Activated CD4-positive, alpha-beta T cell treated with anti-CD3 and anti-CD28 coated beads for 4 hours (primary cell): Measurements from ENCODE around the gene PTPN21.
A peak's percentile ranks its signal among the peaks of the same experiment; 100 is the strongest.
"Not testable (repeated sequence)": the region's sequence is repeated elsewhere in the genome, so short reads cannot be mapped to it uniquely, and the experiment has no call there.

Experiments used
- DNase-seq, 2 donors: peaks; one replicate each; pipeline ENCODE4 v3.0.0-alpha.2; 2020

Gene PTPN21

DNA sequence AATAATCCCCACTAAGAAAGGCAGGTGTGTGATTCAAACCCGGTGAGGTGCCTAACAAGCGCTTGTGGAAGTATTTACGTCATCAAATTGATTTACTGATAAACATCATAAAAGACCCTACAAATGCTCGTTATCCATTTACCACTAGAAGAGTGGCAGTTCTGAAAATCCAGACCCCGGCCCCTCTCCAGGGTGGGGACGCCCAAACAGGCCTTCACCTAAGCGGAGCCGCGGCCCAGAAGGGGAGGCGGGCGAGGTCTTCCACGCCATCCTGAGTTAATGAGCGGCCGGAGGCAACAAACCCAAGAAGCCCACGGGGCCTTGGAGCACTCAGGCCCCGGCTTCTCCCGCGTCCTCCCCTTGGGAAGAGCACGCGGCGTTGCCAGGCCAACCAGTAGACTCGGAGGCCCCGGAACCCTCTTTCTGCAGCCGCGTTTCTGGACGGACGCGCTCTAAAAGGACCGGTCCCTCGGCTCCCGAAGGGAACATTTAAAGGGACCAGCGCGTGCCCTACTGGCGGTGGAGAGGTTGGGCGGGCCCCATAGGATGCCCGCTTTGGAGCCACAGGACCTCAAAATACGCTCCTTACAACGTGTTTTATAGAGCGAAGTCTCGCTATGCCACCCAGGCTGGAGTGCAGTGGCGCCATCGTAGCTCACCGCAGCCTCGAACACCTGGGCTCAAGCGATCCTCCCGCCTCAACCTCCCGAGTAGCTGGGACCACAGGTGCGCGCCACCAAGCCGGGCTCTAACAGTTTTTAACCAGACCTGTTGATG lies 3.5 kb downstream of the PTPN21 start:
- DNase-seq, result peak; percentile 19 to 34

DNA sequence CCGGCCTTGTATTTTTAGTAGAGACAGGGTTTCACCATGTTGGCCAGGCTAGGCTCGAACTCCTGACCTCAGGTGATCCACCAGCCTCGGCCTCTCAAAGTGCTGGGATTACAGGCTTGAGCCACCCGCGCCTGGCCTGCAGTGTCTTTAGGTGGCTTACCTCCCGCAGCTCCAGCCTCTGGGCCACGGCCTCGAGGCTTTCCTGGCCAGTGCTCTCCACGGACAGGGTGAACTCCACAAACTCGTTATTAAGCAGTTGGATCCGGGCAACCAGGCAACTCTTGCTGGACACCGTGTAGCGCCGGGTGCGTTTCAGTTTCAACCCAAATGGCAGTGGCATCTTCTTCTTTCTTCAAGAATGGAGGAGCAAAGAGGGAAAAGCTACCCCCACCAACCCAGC lies 4.7 kb downstream of the PTPN21 start:
- no peak for DNase-seq

- no peak for DNase-seq
These were observed 7.4 kb downstream of the PTPN21 start for GRCh38 chr14:88547386-88547780.

DNA sequence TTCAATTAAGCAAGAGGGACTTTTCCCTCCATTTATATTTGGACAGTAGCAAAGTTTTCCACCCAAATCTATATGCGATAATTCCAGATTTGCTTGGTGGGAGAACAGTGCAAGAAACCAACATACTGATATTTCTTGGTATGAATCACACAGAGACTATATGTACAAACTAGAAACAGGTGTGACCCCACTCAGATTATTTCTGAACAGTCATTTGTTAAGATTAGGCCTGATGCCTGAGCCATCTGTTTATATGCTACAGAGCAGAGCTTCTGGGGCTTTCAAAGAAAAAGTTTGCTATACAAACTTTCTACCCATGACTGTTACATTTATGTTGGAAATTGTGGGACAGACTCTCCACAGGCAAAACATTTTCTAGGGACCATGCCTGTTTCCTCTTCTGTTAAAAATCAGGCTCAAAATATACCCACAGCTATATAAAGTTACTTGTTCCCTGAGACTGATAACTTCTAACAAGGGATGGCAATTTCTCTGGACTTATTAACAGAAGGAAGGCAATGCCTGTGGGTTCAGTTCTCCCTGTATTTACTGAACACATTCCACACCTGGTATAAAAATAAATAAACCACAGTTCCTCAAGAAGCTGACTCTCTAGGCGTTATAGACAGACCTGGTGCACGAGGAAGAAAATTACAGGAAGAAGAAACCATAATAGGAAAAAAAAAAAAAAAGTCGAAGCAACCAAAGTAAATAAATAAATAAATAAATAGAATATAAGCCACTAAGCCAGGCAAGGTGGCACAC lies 8.0 kb downstream of the PTPN21 start:
- no peak for DNase-seq

GRCh38 chr14:88545256-88545655 lies 9.6 kb downstream of the PTPN21 start:
- no peak for DNase-seq

GRCh38 chr14:88542857-88543795 lies 11.7 kb downstream of the PTPN21 start:
- no peak for DNase-seq

DNA sequence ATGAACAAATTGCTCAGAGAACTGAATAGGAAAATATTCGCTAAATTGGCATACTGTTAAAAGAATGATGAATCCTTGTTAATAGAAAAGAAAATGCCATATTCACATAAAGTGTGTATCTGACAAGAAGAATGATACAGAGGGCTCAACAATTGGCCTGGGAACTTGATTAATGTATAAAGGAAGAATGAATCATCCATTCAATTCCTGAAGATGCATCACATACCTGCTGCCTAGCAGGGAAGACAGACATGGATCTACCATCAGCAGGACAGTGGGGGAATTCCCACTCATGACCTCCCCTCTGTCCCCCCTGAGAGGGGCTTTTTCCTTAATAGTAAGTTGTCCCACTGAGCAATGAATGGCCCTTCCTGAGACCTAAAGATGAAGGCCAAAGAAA lies 13.5 kb downstream of the PTPN21 start:
- no peak for DNase-seq

DNA sequence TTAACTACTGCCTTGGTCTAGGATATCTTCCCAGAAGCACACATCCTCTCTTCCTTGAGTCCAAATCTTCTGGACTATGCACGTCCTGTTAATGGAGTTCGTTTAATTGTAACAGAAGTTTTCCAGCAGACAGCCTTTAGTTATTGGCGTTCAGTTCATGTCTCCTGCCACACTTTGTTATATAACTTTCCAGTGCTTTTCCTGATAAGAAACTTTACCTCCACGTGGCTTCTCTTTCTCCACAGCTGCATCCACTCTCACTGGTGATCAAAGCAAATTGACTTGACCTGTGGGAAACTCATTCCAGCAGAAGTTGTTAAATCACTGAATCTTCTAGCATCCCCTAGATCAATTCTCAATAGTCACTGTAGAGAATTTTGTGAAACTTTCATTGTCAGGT lies 19.0 kb downstream of the PTPN21 start:
- no peak for DNase-seq

GRCh38 chr14:88535149-88535548 lies 19.7 kb downstream of the PTPN21 start:
- no peak for DNase-seq

DNA sequence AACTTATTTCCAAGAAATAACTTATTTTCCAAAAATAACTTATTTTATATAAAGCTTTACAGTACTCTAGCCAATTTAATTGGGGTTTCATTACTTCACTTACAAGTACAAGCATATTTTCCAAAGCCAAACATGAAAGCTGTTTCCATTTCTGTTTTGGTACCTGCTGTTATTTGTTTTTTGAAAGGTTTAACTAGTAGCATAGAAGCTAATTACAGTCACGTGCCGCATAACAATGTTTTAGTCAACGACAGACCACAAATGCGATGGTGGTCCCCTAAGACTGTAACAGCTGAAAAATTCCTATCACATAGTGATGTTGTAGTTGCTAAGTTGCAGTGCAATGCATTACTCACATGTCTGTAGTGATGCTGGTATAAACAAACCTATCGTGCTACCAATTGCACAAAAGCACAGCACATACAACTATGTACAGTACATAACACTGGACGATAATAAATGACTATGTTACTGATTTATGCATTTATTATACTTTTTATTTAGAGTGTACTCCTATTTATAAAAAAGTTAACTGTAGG lies 21.7 kb downstream of the PTPN21 start:
- no peak for DNase-seq

DNA sequence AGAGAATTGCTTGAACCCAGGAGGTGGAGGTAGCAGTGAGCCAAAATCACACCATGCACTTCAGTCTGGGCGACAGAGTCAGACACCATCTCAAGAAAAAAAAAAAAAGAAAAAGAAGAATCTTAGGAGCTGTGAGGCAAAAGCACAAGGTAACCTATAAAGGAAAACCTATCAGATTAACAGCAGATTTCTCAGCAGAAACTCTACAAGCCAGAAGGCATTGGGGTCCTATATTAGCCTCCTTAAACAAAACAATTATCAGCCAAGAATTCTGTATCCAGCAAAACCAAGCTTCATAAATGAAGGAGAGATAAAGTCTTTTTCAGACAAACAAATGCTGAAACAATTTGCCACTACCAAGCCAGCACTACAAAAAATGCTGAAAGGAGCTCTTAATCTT lies 24.9 kb downstream of the PTPN21 start:
- DNase-seq, result not testable (repeated sequence)

GRCh38 chr14:88522393-88522792 lies 32.4 kb downstream of the PTPN21 start:
- no peak for DNase-seq

GRCh38 chr14:88521818-88522217 lies 33.0 kb downstream of the PTPN21 start:
- DNase-seq, result no peak

DNA sequence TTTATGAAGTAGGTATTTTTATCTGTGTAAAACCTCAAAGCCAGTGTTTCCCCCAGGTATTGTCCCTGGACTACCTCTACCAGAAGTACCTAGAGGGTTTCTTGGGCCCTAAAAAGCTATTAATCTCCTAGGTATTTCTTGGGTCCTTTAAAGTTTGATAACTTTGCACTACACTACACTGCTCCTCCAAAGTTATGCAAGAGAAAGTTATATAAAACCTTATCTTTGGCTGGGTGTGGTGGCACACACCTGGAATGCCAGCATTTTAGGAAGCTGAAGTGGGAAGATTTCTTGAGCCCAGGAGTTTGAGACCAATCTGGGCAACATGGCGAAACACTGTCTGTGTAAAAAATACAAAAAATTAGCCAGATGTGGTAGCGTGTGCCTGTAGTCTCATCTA lies 34.9 kb downstream of the PTPN21 start:
- DNase-seq, result no peak

- no peak for DNase-seq
These were observed 36.0 kb downstream of the PTPN21 start for GRCh38 chr14:88518592-88519512.

- DNase-seq, result no peak
These were observed 37.9 kb downstream of the PTPN21 start for GRCh38 chr14:88516861-88517357.

- DNase-seq, result no peak
These were observed 39.1 kb downstream of the PTPN21 start for GRCh38 chr14:88515499-88516221.

DNA sequence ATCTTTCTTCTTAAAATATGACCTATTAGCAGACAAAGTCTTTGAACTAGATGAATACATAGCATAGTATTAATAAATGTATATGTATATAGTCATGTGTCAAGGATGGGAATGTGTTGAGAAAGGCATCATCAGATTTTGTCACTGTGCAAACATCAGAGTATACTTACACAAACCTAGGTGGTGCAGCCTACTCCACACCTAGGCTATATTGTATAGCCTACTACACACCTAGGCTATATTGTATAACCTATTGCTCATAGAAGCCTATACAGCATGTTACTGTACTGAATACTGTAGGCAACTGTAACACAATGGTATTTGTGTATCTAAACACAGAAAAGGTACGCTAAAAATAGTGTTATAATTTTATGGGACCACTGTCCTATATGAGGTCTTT lies 47.6 kb downstream of the PTPN21 start:
- DNase-seq, result no peak

DNA sequence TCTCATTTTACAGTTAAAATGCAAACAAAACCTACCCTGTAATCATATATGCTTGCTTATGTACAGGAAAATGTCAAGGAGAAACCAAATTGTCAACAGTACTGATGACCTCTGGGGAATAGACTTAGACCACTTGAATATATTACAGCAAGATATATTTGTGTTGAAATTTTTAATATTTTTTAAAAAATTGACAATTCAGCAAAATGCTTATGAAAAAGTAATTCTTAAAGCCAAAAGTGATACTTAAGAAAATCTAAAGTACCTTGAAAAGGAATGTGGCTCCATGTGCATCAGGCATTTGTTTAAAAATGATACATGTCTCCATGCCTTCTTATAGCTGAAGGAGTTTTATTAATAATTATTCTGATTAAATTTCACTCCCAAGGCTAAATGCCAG lies 49.2 kb downstream of the PTPN21 start:
- DNase-seq, result no peak

GRCh38 chr14:88504602-88505001 lies 50.2 kb downstream of the PTPN21 start:
- no peak for DNase-seq
